Astrocyte (in vitro differentiated cells and primary cell): Measurements from ENCODE around the gene PCDHGB5.
A peak's percentile ranks its signal among the peaks of the same experiment; 100 is the strongest.

ENCODE experiments used
- EZH2 ChIP-seq: IDR thresholded peaks from 2 replicates; pipeline ENCODE4 v1.6.1; 2012; ENCODE audit warnings: mild to moderate bottlenecking, low read length, inconsistent platforms; ENCODE audit not compliant: insufficient read depth
- TF ChIP-seq, protein P1 (sequence below): IDR thresholded peaks from 2 replicates; pipeline ENCODE4 v1.5.1; 2011; ENCODE audit warnings: low read depth, mild to moderate bottlenecking, inconsistent platforms, low read length, moderate library complexity; ENCODE audit not compliant: insufficient read depth

DNA sequence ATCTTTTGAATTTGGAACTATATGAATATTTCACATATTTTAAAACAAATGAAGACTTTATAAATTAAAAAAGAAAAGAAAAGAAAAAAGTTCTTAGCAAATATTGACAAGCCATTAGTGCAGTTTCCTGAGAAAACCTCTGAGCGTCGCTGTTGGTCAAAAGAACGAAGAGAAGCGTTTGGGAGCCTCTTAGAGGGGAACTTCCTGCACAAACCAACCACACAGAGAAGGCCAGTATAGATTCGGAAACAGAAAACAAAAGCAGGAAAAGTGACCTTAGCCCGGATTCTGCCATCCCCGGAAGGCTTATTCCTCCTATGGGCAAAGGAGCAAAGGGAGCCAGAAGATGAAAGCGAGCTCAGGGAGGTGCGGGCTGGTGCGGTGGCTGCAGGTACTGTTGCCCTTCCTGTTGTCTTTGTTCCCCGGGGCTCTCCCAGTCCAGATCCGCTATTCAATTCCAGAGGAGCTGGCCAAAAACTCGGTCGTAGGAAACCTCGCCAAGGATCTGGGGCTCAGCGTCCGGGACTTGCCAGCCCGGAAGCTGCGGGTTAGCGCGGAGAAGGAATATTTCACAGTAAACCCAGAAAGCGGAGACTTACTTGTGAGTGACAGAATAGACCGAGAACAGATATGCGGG, 37.8 kb upstream of the PCDHGB5 start, which contains the start of gene PCDHGB2:
- TF ChIP-seq, protein P1, sequence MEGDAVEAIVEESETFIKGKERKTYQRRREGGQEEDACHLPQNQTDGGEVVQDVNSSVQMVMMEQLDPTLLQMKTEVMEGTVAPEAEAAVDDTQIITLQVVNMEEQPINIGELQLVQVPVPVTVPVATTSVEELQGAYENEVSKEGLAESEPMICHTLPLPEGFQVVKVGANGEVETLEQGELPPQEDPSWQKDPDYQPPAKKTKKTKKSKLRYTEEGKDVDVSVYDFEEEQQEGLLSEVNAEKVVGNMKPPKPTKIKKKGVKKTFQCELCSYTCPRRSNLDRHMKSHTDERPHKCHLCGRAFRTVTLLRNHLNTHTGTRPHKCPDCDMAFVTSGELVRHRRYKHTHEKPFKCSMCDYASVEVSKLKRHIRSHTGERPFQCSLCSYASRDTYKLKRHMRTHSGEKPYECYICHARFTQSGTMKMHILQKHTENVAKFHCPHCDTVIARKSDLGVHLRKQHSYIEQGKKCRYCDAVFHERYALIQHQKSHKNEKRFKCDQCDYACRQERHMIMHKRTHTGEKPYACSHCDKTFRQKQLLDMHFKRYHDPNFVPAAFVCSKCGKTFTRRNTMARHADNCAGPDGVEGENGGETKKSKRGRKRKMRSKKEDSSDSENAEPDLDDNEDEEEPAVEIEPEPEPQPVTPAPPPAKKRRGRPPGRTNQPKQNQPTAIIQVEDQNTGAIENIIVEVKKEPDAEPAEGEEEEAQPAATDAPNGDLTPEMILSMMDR, result peak; percentile 30
- TF ChIP-seq EZH2, result no peak
